ENCODE data around the gene CKMT1A. TPM values are rescaled to one million over a fixed set of nuclear protein-coding genes. Genes with fewer than 3 reads are reported as not detected.
"Not testable (repeated sequence)": the region's sequence is repeated elsewhere in the genome, so short reads cannot be mapped to it uniquely, and the experiment has no call there.

The CKMT1A gene
- total RNA-seq, 2 experiments from 2014 or later = 0.16 to 6.1 TPM

- peaks cover 61% of the 10 kb centered on the region for H3K79me2 ChIP-seq (ENCODE audit: insufficient read depth, low read depth, low read length)
- peaks cover 66% of the 10 kb centered on the region for H3K4me1 ChIP-seq (ENCODE audit: insufficient read depth, low read length, poor library complexity, severe bottlenecking)
- POLR2A ChIA-PET = interaction anchor here (0.5 to 3.8 kb wide), 2 partner anchors 30 to 85 kb away, joined by 4 to 12 read pairs; partner anchors contain the start of gene ELL3
- peak; percentile 61 for DNase-seq (ENCODE audit: low spot score)
- H3K27ac ChIP-seq (ENCODE audit: low read depth, low read length, poor library complexity, severe bottlenecking) = peak overlapping the region; percentile 88
- H3K4me3 ChIP-seq (ENCODE audit: low read depth, low read length, poor library complexity, severe bottlenecking) = peak overlapping the region; percentile 82
- H3K9me3 ChIP-seq (ENCODE audit: low read length); H3K9me2 ChIP-seq (ENCODE audit: insufficient read depth, low read length); BruUV-seq (replicated peaks); intact Hi-C loops (cut with micrococcal nuclease; ENCODE audit: unreplicated experiment); H4K20me1 ChIP-seq (ENCODE audit: insufficient read depth, low read length); H2AFZ ChIP-seq (ENCODE audit: low read length); CTCF ChIA-PET (ENCODE audit: unreplicated experiment): not testable (repeated sequence)
- H3K4me2 ChIP-seq (ENCODE audit: low read length) = peak overlapping the region; percentile 62
- peaks cover 41% of the 10 kb centered on the region for H3K36me3 ChIP-seq (ENCODE audit: insufficient read depth, low read length)
These were observed 53.2 kb downstream of the CKMT1A start for GRCh38 chr15:43746903-43747309.

- peak overlapping the region; percentile 62 for H3K4me2 ChIP-seq (ENCODE audit: low read length)
- ChIA-PET CTCF (ENCODE audit: unreplicated experiment) (no interaction called here), POLR2A (no interaction called here)
- peaks cover 75% of the 10 kb centered on the region for H3K79me2 ChIP-seq (ENCODE audit: insufficient read depth, low read depth, low read length)
- peaks cover 69% of the 10 kb centered on the region for H3K4me1 ChIP-seq (ENCODE audit: insufficient read depth, low read length, poor library complexity, severe bottlenecking)
- peak overlapping the region; percentile 82 for H3K4me3 ChIP-seq (ENCODE audit: low read depth, low read length, poor library complexity, severe bottlenecking)
- intact Hi-C loops (cut with micrococcal nuclease; ENCODE audit: unreplicated experiment) = loop anchor here (2.0 kb wide), 1 partner anchor 28 kb away; the partner anchor contains the start of gene ELL3
- peak overlapping the region; percentile 4 for H3K27ac ChIP-seq (ENCODE audit: low read depth, low read length, poor library complexity, severe bottlenecking)
- no TSS peak for BruUV-seq (replicated peaks)
- H3K36me3 ChIP-seq (ENCODE audit: insufficient read depth, low read length) = peaks cover 56% of the 10 kb centered on the region
- no peak overlapping the region for H2AFZ ChIP-seq (ENCODE audit: low read length)
- H4K20me1 ChIP-seq (ENCODE audit: insufficient read depth, low read length) = peaks cover 25% of the 10 kb centered on the region
- no peaks in the 10 kb centered on the region for H3K9me3 ChIP-seq (ENCODE audit: low read length)
- TF ChIP-seq EZH2phosphoT487 (IDR thresholded peaks at IDR 0.05; ENCODE audit: borderline replicate concordance, low read depth, low read length) (no peak), CTCF (conservative IDR thresholded peaks at IDR 0.05; ENCODE audit: low read length) (no peak)
- peak; percentile 24 for DNase-seq (ENCODE audit: low spot score)
- H3K9me2 ChIP-seq (ENCODE audit: insufficient read depth, low read length) = no peaks in the 10 kb centered on the region
These were observed 54.7 kb downstream of the CKMT1A start for GRCh38 chr15:43748376-43748775.

Small RNA genes lying within 50 kb of the gene (small RNA-seq; reads per million reads assigned to genes)
- gene PDIA3P2 = not detected
- not detected for gene RNU6-353P
- gene RNU6-354P = not detected

Other genes with a start within 250 kb of the CKMT1A start
- 69.3 and 88.1 TPM in 2 replicates for gene TP53BP1, start 200.7 kb upstream of the CKMT1A start, total RNA-seq (2014; rRNA removed; shearing (Covaris generic))
- 51.8 and 55.1 TPM in 2 replicates for gene TP53BP1, start 200.7 kb upstream of the CKMT1A start, total RNA-seq (2022)
- 3.8 and 4.0 TPM in 2 replicates for gene MAP1A, start 176.3 kb upstream of the CKMT1A start, total RNA-seq (2014; rRNA removed; shearing (Covaris generic))
- gene MAP1A, start 176.3 kb upstream of the CKMT1A start, total RNA-seq (2022) = 2.7 and 3.3 TPM in 2 replicates
- 67.5 and 70.2 TPM in 2 replicates for gene PPIP5K1, start 103.7 kb upstream of the CKMT1A start, total RNA-seq (2014; rRNA removed; shearing (Covaris generic))
- gene PPIP5K1, start 103.7 kb upstream of the CKMT1A start, total RNA-seq (2022) = 89.5 and 89.8 TPM in 2 replicates
- 0.25 and 0.51 TPM in 2 replicates for gene CKMT1B, start 99.8 kb upstream of the CKMT1A start, total RNA-seq (2014; rRNA removed; shearing (Covaris generic))
- 3.8 and 4.1 TPM in 2 replicates for gene CKMT1B, start 99.8 kb upstream of the CKMT1A start, total RNA-seq (2022)
- gene STRC, start 75.1 kb upstream of the CKMT1A start, total RNA-seq (2014; rRNA removed; shearing (Covaris generic)) = 1.8 and 2.1 TPM in 2 replicates
- gene STRC, start 75.1 kb upstream of the CKMT1A start, total RNA-seq (2022) = 1.5 and 1.8 TPM in 2 replicates
- gene CATSPER2, start 45.0 kb upstream of the CKMT1A start, total RNA-seq (2014; rRNA removed; shearing (Covaris generic)) = 15.3 and 34.7 TPM in 2 replicates
- gene CATSPER2, start 45.0 kb upstream of the CKMT1A start, total RNA-seq (2022) = 13.9 and 17.0 TPM in 2 replicates
- 79.1 and 82.1 TPM in 2 replicates for gene PDIA3, start 52.6 kb downstream of the CKMT1A start, total RNA-seq (2014; rRNA removed; shearing (Covaris generic))
- 243 and 293 TPM in 2 replicates for gene PDIA3, start 52.6 kb downstream of the CKMT1A start, total RNA-seq (2022)
- 296 and 306 TPM in 2 replicates for gene ELL3, start 83.1 kb downstream of the CKMT1A start, total RNA-seq (2014; rRNA removed; shearing (Covaris generic))
- gene ELL3, start 83.1 kb downstream of the CKMT1A start, total RNA-seq (2022) = 116 and 134 TPM in 2 replicates
- gene SERF2, start 98.5 kb downstream of the CKMT1A start, total RNA-seq (2014; rRNA removed; shearing (Covaris generic)) = 581 and 622 TPM in 2 replicates
- gene SERF2, start 98.5 kb downstream of the CKMT1A start, total RNA-seq (2022) = 1,328 and 1,370 TPM in 2 replicates
- gene SERINC4, start 106.4 kb downstream of the CKMT1A start, total RNA-seq (2014; rRNA removed; shearing (Covaris generic)) = 0.23 and 0.60 TPM in 2 replicates
- 1.1 and 1.9 TPM in 2 replicates for gene SERINC4, start 106.4 kb downstream of the CKMT1A start, total RNA-seq (2022)
- 16.1 and 25.0 TPM in 2 replicates for gene HYPK, start 106.7 kb downstream of the CKMT1A start, total RNA-seq (2014; rRNA removed; shearing (Covaris generic))
- 48.9 and 53.6 TPM in 2 replicates for gene HYPK, start 106.7 kb downstream of the CKMT1A start, total RNA-seq (2022)
- gene MFAP1, start 130.8 kb downstream of the CKMT1A start, total RNA-seq (2014; rRNA removed; shearing (Covaris generic)) = 25.3 and 43.4 TPM in 2 replicates
- gene MFAP1, start 130.8 kb downstream of the CKMT1A start, total RNA-seq (2022) = 57.2 and 72.1 TPM in 2 replicates
- 126 and 139 TPM in 2 replicates for gene WDR76, start 133.1 kb downstream of the CKMT1A start, total RNA-seq (2014; rRNA removed; shearing (Covaris generic))
- gene WDR76, start 133.1 kb downstream of the CKMT1A start, total RNA-seq (2022) = 170 and 186 TPM in 2 replicates